DMS53 treated with DMSO at 0.1 percent for 48 hours (cell line): Measurements from ENCODE around the gene HSD11B2.

ENCODE experiments used
- DNase-seq: peaks from one replicate; lab custom pipeline; 2025; ENCODE audit not compliant: unreplicated experiment; lab: John Stamatoyannopoulos, UW

Gene HSD11B2

DNA sequence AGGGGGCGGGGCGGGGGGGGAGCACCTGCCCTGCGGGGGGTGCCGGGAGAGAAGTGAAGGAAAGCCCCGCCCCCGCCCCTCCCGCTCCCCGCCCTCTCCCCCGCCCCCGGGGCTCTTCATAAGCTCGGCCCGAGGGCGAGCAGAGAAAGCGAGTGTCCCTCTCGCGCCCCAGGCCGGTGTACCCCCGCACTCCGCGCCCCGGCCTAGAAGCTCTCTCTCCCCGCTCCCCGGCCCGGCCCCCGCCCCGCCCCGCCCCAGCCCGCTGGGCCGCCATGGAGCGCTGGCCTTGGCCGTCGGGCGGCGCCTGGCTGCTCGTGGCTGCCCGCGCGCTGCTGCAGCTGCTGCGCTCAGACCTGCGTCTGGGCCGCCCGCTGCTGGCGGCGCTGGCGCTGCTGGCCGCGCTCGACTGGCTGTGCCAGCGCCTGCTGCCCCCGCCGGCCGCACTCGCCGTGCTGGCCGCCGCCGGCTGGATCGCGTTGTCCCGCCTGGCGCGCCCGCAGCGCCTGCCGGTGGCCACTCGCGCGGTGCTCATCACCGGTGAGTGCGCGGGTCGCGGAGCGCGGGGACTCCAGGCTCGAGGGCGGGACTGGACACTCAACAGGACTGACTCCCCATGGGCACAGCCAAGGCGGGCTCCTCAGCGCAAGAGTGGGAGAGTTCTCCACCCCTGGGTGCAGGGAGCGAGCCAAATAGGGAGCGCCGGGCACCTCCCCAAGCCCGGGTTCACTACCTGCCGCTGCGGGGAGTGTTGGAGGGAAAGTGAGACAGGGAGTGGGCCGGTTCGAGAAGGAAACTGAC lies at the start of gene HSD11B2:
Gene HSD11B2, plus strand, starts transcription at position 145 of the 798 bp plus-strand sequence. Its CDS starts 128 bp downstream, at position 273.
- DNase-seq: peak; percentile 28

DNA sequence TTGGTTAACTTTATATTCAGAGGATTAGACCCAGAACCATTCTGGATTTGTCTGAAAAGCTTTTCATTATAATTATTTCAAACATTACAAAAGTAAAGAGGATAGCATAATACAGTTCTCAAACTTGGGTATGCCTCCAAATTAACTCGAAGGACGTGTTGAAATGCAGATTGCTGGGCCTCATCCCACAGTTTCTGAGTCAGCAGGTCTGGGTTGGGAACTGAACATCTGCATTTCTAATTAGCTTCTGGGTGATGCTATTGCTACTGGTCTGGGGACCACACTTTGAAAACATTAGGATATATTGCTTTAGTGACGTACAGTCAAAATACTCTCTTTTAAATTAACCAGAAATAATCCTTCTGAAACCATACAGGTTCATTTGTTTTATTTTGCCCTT lies 47.6 kb upstream of the HSD11B2 start:
- DNase-seq: no peak

DNA sequence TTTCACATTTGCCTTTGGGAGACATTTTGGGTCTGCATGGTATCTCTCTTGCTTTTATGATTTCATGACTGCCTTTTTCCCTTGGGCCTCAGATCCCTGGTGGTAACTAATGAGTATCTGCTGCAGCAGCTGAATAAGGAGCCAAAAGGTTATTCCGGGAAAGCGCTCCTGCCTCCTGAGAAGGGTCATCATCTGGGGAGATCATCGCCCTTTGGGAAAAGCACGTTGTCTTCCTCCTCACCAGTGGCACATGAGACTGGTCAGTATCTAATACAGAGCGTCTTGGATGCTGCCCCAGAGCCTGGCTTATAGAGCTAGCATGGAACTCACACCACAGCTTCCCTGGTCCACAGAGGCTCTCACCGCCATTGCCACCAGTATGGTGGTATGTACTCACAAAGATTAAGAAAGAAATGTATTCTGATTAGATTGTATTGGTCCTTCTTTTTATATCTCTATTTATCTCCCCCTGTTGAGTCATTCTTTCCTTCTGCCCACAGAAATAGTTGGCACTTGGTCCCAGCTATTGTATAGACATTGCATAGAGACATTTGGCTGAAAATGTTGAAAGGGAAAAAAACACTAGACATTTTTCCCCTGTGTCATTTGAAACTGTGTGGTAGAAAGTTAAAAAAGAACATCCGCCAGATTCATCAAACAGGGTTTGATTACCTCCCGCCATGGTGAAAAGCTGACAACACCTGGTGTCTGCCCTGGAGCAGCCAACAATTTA lies 46.0 kb upstream of the HSD11B2 start:
- DNase-seq: no peak

DNA sequence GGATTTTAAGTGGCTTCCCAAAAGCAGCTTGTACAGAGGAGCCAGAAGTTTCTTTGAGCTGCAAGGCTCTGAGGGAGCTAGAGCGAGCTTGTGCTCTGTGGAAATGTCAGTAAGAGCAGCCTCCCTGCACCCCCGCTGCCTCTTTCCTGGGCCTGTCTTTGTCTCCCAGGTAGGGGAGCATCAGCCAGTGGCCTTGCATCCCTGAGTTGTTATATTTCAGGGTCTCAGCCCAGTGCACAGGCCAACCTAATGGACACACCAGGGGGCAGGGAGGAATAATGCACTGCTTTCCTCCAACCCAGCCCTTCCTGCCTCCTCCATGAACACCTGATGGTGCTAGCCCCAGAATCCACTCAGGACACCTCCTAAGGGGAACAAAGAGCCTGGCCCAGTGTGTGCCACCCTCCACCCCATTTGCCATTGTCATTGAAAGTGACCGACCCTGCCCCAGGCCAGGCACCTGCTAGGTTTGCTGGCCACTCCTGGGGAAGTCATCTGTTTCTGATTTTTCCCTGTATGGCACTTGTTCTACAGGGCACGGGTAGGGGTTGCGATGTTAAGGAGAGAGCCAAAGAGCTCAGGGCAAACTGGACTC lies 44.0 kb upstream of the HSD11B2 start:
- DNase-seq: no peak

DNA sequence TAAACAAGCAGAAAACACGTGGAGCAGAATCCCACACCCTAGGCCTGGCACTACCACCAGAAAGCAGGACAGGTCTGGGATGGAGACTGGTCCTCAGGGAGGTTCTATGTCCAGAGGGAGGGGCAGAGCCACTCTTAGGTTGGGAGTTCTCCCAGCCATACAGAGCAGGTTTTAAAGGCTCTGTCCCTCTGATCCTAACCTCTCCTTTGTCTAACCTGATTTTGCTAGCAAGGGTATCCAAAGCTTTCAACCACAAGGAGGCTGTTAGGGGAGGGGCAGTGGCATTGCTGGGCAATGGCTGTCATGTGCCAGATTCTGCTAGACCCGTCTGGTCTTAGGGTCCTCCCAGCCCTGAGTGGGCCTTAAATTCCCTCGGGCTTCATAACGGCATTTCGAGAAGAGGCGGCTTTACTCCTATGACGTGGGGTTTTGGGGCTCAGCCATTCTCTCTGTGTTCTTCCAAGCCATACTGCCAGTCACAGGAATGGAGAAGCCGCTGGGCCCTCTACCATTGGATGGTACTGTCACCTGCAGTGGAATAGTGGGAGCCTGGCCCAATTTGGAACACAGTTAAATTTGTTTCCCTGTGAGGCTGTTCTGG lies 43.3 kb upstream of the HSD11B2 start:
- no peak for DNase-seq

DNA sequence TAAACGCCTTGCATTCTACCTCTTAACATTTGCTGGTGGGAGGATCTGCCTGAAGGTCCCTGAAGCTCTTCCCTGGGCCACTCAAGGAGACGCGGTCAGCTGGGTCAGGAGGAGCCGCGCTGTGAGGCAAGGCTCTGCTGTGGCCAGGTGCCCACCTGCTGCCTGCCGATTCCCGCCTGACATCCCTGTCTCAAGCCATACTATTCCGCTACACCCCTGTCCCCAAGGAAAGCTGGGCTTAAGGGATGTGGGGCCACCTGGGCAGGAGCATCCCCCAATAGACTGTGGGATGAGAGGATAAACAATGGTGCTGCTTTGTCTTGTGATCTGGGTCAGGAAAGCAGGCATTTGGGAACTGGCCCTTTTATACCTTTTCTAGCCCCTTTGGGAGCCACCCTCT lies 42.7 kb upstream of the HSD11B2 start:
- DNase-seq: no peak

DNA sequence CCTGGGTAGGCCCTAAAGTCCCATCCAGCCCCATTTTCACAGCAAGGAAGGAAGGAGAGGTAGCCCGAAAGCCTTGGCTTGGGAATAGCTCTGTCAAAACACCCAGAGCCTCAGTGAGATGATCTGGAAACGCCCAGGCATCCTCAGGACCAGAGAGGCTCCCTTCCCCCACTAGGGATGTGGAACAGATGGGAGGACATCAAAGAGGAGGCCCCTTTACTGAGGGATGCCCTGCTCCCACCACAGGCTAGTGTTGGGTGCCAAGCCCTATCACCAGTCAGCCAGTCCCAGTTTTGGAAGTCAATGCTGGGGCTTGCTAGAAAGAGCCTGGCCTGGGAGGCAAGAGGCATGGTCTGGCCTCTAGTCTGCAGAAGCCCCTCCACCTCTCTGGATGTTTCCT lies 42.3 kb upstream of the HSD11B2 start:
- DNase-seq: no peak

DNA sequence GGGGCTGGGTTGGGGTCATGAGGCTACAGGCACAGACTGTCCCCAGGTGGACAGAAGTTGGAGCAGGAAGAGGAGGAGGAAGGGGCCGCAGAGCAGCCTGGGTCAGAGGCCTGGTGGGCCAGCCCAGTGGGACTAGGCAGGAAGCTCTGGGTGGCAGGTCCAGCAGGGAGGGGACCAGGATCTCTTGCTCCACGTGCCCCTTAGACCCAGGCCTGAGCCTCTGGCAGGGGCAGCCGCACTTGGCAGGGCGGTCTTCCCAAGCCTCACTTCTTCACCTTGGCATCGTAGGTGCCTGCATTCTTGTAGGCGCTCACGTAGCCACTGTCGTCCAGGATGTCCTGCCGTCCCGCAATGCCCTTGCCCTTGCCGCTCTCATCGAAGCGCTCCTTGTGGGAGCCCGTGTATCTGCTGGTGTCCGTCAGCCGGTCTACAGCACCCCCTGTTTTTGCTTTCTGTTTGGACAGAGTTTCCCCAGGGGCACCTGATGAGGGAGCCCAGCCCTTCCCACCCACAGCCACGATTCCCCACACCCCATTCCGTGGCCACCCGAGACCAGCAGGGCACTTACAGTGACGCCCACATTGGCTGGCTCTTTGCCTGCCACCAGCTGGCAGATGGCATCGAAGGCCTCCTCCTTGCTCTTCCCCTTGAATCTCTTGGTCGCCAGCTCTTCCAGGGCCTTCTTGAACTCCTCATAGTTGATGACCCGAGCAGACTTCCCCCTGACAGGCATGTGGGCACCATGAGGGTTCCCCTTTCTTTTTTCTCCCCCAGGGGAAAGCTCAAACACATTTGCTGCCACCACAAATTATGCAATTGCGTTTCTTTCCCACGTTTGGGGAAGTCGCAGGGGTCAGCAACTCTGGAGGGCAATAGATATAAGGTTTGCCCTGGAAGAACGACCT lies 40.8 kb upstream of the HSD11B2 start:
- DNase-seq: no peak

DNA sequence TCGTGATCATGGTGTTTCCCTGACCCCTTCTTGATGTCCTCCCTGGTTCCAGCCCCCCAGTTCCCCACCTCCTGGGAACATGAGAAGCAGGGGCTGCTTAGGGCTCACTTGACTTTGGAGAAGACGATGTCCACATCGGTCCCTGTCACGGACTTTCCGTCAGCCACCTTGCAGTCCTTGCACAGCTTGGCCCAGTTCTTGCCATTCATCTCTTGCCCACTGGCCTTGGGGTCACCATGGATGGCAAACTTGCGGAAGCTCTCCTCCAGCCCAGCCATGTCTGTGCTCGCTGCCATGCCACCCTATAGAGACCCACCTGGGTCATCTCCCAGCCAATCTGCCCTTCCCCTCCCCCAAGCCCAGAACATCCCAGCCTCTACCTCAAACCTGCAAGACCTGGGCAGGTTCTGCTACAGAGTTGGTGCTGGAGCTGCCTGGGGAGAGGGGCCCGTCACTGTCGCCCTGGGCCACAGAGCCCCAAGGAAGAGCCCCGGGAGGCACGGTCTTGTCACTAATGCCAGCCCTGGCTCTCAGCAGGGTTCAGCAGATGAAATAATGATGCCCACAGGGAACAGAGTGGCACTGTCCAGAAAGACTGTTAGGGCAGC lies 40.0 kb upstream of the HSD11B2 start:
- DNase-seq: no peak

DNA sequence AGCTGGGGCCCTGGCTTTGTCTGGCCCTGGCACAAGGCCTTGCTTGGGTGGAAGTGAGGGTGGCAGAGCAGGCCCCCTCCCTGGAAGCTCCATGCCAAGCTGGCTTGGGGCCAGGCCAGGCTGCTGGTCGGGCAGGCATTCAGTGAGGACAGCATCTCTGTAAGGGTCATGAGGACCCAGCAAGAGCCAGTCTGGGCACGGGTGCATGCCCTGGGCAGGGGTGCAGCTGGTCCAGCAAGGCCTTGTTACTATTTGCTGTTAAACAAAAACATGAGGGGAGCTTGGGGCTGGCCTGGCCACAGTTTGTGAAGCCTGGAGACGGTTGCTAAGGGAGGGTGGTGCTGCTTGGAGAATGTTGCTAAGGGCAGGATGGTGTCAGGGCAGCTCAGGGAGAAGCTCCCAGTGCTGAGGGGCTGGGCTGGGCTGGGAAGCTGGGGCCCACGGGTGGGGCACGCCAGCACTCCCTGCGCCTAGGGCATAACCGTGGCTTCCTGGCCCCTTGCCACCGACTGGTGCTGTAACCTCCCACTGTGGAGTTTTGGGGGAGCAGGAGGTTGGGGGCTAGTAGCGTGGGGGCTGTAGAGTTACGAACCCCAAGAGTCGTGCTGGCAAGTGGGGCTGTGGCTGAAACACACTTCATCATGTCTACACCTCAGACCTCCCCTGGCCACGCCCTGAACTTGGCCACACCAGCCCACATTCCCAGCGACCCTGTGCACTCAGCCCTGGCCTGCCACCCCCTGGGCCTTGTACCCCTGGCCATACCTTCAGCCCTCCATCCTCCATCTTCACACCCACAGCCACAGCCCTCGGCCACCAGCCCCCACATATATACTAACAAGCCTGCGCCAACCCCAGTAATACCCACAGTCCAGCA lies 39.3 kb upstream of the HSD11B2 start:
- DNase-seq: no peak

DNA sequence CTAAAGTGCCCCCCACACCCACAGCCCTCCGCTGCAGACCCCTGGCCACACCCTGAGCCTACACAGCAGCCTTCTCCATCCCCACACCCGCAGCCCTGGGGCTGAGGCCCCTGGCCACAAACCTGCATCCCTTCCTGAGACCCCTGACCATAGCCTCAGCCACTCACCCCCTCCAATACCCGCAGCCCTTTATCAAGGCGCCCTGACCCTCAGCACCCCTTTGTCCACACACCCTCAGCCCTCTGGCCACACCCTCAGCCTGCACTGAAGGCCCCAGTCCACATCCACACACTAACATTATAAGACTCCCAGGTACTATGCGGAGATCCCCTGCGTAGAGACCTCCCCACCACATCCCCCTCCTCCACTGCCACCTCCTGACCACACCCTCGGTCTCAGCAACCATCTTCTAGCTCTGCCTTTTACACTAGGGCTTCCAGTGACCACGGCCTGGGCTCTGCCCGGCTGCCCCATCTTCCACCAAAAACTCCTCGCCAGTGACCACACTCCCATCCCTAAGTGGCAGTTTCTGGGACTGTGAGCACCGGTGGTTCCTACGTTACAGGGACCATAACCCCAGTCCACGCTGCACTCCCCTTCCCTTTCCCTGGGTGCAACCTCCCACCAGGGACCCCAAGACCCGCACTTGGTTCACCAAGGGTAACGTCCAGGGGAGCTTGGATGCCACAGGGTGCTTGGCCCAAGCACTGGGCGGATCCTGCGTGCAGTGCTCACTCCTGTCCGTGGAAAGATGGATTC lies 38.4 kb upstream of the HSD11B2 start:
- no peak for DNase-seq

DNA sequence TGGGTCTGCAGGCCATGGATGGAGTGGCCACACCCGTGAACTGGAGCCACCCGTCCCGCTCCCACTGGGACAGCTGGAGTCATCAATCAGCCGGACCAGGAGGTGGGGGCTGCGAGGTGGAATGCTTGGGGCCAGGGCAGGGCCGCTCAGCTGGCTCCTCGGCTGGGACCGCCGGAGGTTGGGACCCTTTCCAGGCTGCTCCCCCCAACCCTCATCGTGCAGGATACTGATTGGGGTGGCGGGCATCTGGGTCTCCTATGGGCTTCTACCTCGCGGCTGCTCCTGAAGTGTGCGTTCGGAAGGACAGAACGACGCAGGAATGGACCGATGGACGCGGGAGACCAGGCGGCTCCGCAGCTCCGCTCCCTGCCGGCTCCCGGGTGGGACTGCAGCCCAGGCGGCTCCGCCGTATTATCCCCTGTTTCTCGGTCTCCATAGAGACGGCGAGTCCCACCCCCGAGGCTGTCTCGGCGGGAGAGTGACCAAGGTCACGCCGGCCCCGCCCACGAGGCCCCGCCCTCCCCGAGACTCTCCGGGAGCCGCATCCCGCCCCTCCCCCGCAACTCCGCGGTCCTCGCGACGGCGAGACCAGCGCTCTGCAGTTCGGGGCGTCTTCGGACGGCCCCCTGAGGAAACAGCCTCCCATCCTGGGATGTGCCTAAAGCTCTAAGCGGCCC lies 37.7 kb upstream of the HSD11B2 start, which contains the start of gene TPPP3:
Gene TPPP3, minus strand, starts transcription at position 388 of the 677 bp plus-strand sequence. CDS start 2,387 bp downstream, outside the sequence.
- peak; percentile 57 for DNase-seq

DNA sequence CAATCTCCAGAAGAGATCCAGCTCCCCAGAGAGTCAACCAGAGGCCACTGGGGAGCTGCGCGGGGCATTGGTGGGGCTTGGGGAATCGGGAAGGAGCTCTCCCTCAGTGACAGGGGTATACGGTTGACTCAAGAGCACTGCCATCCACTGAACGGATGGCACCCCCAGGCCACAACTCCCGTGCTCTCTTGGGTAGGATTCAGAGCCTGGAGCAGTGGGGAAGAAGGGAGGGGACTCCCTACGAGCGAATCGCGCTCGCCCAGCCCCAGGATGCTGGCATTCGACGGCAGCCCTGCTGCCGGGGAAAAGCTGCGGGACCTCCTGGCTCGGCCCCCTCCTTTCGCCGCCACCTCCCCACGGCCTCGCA lies 37.1 kb upstream of the HSD11B2 start:
- no peak for DNase-seq

DNA sequence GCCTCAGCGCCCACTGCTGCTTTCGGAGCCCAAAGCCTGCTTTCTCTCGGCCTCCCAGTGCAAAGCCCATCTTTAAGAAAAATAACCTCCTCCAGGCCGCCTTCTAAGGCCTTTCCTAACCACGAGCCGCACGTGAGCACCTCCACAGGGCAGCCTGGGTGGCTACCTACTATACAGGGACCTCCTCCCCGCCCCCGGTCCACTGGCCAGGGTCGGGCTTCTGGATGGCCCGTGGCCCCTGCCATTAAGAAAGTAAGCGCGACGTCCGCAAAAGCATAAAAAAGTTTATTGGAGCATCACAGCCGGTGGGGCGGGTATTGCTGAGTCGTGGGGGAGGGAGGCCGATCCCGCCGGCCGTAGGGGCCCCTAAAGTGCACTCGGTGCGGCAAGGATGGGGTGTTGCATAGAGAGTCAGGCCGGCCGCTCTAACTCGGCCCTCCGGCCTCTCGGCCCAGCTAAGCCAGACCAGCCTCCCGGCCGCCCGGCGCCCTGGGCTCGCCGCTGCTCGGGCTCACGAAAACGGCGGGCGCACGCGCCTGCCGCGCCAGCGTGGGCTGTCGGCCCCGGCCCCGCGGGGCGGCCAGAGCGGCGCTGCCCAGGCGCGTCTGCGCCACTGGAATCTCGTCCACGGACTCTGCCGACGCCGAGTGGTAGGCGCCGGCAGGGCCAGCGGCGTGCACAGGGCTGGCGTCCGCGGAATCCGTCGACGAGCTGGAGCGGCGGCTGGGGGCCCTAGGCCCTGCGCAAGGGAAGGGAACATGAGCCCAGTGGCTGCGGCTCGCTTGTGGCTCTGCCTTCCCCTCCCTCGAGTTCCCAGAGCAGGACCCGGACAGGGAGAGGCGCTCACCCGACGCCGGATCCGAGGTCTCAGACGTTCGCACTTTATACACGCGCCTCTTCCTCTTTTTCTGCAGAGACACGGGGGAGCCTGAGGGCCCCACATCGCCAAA lies 36.5 kb upstream of the HSD11B2 start:
- DNase-seq: no peak

DNA sequence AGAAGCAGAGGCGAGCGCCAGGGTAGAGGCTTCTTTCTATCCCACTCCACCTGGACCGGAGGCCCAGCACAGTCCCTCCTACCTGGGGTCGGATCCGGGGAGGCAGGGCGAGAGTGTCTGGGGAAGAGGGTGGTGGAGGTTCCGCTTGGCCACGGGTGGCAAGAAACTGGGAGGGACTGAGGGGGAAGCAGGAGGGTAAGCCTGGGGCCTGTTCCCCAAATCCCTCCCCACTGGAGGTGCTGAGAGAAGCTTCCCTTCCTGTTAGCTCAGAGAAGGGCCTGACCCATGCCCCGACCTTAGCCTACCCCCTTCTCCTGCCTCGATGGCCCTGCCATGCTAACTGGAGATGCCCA lies 35.8 kb upstream of the HSD11B2 start:
- no peak for DNase-seq

DNA sequence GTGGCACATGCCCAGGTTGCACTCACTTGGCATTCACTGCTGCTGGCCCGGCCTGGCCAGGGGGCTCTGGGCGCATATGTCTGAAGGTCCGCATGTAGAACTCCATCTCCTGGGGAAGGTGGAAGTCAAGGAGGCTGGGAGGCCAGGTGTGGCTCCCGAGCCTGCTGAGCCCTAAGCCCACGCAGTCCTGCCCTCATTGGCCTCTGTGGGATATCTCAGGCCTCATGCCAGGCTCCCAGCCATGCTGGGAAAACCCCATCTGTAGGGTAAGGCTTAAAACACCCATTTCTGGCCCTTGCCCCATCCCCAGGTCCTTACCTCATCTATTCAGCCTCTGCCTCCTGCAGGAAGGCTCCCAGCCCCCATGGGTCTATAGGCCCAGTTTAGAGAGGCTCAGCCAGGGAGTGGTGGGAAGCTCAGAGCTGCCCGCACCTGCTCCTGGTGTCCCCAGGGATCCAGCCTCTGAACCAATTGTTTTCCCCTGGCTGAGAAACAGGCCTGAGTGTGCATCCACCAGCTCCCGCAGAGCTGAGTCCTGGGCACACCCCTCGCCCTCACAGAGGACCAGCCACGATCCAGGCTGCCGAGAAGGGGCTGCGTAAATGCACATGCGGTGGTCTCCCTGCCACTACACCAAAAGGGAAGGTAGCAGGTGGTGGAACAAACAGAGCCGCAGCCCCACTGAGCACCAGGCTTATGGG lies 35.3 kb upstream of the HSD11B2 start:
- DNase-seq: peak; percentile 7
